HG02981 (cell line): ENCODE data around the gene IER5L.
"Not testable (repeated sequence)": the region's sequence is repeated elsewhere in the genome, so short reads cannot be mapped to it uniquely, and the experiment has no call there.

Source experiments
- ATAC-seq: cut with Tn5 transposase; IDR thresholded peaks from one replicate; pipeline ENCODE4 v1.9.1; 2021; ENCODE audit warnings: mild to moderate bottlenecking, moderate library complexity; ENCODE audit not compliant: unreplicated experiment

IER5L gene

DNA sequence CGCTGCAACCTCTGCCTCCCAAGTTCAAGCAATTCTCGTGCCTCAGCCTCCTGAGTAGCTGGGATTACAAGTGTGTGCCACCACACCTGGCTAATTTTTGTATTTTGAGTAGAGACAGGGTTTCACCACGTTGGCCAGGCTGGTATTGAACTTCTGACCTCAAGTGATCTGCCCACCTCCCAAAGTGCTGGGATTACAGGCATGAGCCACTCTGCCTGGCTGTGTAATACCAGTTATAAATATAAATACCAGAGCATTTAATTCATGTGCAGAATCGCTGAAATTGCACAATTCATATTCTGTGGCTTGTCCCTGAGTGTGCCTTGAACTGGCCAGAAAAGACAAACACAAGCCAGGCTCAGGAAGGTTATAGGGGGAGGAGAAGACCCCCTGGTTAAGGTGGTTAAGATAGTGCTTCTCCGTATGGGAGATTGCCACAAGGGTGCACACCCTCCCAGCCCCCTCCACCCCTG lies 14.8 kb downstream of the IER5L start:
- not testable (repeated sequence) for ATAC-seq

DNA sequence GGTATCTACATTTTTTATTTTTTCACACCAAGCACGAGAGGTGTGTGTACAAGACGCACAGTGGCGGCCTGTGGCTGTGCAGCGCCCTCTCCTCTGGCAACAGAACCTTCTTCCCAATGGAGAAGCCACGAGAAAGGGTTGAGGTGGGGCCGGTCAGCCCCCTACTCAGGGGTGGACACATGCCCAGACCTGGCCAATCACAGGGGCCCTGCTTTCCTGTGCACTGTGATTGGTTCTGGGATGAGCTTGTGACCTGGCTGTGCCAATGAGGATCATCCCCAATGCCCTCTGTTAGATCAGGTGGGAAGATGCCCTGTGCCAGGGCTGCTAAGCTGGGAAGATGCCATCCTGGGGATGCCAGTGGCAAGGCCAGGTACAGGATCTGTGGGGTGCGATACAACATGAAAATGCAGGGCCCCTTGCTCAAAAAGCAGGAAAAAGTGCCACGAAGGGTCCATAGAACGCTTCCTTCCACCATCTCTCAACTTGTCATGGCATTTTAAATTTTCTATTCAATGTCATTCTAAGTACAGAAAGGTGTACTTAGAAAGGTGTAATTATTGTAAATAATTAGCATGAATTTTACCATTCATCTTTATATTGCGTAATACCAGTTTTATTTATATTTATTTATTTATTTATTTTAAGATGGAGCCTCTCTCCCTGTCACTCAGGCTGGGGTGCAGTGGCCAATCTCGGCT lies 15.4 kb downstream of the IER5L start:
- ATAC-seq: no peak

GRCh38 chr9:129161534-129161837 lies 16.6 kb downstream of the IER5L start:
- no peak for ATAC-seq

- ATAC-seq: no peak
Measured at GRCh38 chr9:129160712-129161533, 17.1 kb downstream of the IER5L start.

DNA sequence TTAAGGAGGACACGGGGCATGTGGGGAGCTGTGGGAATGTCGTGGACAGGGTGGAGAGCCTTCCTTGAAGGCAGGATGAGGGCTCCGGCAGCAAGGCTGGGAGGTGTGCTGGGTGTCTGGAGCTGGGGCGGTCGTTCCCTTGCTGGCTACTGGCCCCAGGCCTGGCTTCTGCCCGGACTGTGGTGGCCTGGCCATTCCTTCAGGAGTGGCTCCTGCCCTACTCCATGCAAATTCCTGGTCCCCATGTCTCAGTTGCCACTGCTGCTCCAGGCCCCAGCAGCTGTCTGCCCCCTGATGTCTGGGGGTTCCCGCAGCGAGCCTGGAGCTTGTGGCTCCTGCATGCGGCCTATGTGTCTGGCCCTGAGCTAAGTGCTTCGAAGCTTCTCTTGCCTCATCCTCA lies 21.9 kb downstream of the IER5L start:
- ATAC-seq: no peak

DNA sequence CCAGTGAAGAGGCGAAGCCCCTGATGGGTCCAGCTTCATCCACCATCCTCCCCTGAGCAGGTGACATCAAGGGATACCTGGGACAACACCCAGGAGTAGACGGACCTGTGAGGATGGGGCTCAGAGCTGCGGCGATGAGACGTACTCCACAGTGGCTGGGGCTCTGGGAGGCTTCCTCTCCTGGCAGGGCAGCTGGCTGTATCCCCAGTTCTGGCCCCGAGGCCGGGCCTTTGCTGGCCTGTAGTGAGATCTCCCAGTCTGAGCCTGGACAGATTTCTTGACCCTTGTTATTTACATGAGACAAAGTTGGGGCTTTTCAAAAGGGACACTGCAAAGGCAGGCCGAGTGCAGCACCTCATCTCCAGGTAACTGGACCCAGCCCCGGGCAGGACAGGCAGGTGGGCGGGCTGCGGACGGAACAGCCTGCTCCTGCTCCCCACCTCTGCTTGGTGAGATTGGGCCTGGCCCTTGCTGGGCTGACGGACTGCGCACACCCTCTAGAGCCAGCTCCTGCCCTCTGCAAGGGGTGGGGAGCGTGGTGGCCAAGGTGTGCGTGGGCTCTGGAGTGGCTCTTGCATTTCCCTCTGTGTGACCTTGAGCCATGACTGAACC lies 23.1 kb downstream of the IER5L start:
- no peak for ATAC-seq

DNA sequence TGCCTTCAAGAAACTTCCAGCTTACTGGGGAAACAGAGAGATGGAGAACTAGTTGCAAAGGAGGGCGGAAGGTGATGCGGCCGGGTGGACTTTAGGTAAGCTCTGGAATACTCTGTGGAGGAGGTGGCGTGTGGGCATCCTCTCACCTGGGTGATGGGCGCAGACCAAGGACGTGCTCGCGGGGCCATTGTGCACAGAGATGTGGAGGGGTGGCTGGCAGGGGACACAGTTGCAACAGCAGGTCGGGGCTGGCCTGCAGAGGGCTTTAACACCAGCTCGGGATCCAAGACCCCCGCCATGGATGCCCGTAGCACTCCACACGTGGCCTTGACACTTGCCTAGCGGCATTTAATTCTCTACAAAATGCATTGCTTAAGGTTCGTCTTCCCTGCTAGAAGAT lies 26.6 kb downstream of the IER5L start:
- no peak for ATAC-seq

DNA sequence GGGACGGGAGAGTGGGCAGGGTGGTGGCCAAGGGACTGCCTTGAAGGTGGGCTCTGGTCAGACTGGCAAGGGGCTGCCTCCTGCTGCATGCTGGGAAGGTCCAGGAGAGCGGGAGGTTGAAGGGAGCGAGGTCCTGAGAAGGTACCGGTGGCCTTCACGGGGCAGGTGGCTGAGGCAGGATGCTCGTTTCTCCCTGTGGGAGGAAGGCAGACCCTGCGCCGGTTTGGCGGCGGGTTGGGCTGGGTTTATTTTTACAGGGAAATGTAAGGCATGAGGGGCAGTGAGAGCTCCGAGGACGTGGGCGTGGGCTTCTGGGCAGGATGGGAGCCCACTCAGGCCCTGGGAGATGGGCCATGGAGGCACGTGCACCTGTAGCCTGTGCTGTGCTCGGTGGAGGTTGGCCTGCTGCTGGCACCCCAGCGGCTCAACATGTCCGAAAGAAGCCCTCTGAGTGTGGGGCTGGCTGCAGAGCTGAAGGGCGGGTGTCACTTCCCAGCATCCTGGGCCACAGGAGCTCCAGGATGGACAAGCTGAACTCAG lies 27.3 kb downstream of the IER5L start:
- no peak for ATAC-seq

DNA sequence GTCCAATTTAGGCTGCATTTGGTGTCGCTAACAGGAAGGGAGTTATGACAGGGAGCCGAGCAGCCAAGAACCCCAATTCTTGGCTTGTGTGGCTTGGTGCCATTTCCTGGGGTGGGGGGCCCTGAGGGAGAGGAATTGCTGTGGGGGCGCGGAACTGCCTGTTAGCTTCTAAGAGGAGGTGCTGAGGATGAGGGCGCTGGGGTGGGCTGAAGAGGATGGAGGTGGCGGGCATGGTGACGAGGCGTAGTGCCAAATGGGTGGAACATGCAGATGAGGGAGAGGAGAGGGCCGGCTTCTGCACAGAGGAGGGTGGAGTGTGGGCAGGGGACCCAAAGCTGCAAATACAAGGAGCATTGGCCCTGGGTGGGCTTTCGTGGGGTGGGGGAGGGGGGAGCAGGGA lies 27.9 kb downstream of the IER5L start:
- ATAC-seq: no peak

DNA sequence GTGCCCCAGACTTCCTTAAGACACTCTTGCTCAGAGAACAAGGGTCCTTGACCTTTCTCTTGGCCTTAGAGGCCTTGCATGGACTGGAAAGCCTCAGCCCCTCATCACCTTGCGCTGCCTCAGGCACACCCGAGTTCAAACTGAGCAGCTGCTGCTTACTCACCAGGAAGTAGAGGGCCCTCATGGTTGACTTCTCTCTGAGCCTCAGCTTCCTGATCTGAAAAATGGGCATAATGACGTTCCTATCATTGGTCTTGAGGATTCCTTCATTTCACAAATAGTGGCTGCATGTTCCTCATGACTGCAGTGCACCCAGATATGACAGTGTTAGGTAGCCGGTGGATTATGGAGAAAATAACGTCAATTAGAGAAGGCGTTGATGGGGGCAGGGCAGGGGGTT lies 28.6 kb downstream of the IER5L start:
- ATAC-seq: no peak

- ATAC-seq: no peak
Measured at GRCh38 chr9:129148463-129149204, 29.4 kb downstream of the IER5L start.

DNA sequence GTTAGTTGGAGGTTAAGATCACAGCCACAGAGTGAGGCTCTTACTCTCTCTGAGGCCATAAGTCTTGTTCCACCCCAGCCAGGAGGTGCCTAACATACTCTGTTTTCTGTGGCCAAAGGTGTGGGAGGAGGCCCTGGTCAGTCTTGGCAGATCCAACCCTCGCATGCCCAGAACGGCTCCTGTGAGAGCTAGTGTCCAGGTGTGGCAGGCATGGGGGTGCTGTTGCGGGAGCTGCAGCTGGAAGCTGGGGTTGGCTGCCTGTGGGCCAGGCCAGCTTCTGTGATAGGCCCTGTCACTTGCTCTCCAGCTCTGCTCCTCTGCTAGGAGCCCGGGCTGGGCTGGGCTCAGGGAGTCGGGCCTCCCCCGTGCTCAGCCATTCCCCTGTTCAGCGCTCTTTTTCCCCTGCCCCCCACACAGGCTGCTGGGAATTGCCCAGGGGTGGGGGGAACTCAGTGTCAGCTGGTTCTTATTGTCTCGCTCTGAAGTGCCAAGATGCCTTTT lies 31.6 kb downstream of the IER5L start:
- ATAC-seq: no peak

DNA sequence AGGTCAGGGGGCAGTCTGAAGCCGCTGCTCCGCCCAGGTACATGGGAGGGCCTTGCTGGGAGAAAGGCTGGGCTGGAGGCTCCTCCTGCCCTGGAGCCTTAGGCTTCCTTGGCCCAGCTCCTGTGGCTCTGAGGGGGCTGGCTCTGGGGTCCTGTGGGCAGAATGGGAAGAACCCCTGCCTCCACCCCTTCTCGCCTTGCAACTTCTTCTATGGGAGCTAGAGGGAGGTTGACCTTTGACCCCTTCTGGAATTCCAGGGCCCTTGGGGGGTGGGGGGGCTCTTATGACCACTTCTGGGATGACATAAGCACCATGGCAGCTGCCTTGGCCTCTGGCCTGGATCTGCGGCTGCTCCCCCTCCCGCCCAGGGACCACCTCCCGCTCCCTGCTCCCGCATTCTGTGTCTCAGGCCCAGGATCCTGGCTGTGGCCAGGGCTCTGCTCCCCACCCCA lies 32.2 kb downstream of the IER5L start:
- no peak for ATAC-seq

DNA sequence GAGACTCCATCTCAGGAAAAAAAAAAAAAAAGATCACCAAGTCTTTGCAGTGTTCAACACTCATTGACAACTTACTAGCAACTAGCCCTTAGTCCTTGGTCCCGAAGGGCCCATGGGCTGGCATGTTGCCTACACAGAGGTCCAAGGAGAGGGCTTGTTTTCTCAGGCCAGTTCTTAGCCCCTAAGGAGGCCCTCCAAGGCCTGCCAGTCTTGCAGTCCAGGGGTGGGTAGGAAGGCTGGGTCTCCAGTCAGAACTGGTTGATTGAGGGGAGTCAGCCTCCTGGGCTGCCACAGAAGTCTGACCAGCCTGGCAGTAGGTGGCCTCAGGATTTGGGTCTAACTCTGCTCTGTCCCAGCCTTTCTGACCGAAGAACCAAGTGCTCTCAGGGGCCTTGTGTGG lies 32.7 kb downstream of the IER5L start:
- no peak for ATAC-seq

DNA sequence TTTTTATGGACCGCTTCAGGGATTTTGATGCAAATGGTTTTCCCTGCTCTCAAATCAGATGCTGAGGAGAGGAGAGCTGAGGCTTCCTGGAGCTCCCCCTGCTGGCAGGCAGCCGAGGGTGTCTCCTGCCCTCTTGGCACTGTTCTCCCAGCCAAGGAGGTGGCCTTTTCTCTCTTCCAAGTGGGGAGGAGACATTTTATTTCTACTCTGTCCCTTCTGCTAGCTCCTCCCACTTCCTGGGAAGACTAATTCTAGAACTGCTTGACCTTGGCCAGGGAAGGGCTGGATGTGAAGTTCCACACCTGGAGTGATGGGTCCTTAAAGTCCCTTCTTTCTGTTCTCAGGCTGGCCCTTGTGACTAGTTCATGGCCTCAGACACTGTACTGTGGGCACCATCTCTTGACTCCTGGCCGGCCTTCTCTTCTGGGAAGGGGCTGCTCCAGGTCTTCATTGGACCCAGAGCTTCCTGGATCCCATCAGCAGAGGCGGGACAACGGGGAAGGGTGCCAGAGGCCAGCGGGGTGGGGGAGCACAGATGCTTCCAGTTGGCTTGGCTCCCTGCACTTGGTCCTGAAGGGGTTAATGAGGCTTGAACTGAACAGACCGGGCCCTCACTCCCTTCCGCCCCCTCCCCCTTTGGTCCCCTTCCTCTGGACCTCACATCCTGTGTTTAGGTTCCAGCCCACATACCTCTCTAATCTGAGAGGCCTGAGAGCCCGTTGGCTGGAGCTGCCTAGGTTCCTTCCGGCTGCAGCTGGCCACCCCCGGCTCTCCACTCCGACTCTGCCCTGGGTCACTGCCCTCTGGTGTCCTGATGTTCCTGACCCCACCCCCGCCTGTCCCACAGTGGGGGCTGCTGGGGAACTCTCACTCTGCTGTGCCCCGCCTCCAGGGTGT lies 34.8 kb downstream of the IER5L start:
- ATAC-seq: no peak

GRCh38 chr9:129142138-129142935 lies 35.7 kb downstream of the IER5L start:
- no peak for ATAC-seq

GRCh38 chr9:129141066-129142041 lies 36.7 kb downstream of the IER5L start:
- ATAC-seq: no peak
